ENCODE measurements around the gene SLC36A2. TPM values are rescaled to one million over a fixed set of nuclear protein-coding genes. Genes with fewer than 3 reads are reported as not detected.

SLC36A2 gene
- total RNA-seq, 1 donor from 2014 or later, result 0.16 TPM

DNA sequence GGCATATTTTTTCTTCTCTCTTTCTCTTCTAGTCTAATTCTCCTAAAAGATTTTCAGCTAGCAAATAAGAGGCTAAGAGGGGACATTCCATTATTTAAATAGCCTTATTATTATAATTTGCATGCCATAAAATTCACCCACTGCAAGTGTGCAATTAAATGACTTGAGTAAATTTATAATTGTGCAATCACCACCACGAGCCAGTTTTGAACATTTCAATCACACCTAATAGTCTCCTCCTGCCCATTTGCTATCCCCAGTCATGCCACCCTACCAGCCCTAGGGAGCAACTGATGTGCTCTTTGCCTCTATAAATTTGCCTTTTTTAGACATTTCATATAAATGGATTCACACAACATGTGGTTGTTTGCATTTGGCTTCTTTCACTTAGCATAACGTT is 12.0 kb upstream of the SLC36A2 start:
- peaks cover 27% of the 10 kb centered on the region for H3K9me3 ChIP-seq (replicated peaks)
- no peak for DNase-seq
- intact Hi-C loops (cut with micrococcal nuclease), result no loop called here
- TF ChIP-seq, protein P1, sequence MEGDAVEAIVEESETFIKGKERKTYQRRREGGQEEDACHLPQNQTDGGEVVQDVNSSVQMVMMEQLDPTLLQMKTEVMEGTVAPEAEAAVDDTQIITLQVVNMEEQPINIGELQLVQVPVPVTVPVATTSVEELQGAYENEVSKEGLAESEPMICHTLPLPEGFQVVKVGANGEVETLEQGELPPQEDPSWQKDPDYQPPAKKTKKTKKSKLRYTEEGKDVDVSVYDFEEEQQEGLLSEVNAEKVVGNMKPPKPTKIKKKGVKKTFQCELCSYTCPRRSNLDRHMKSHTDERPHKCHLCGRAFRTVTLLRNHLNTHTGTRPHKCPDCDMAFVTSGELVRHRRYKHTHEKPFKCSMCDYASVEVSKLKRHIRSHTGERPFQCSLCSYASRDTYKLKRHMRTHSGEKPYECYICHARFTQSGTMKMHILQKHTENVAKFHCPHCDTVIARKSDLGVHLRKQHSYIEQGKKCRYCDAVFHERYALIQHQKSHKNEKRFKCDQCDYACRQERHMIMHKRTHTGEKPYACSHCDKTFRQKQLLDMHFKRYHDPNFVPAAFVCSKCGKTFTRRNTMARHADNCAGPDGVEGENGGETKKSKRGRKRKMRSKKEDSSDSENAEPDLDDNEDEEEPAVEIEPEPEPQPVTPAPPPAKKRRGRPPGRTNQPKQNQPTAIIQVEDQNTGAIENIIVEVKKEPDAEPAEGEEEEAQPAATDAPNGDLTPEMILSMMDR (IDR thresholded peaks at IDR 0.05; ENCODE audit: borderline replicate concordance), result no peak
- no peaks in the 10 kb centered on the region for H3K36me3 ChIP-seq
- no peaks in the 10 kb centered on the region for H3K4me1 ChIP-seq
- H3K27ac ChIP-seq (replicated peaks), result no peak overlapping the region
- H3K27me3 ChIP-seq (ENCODE audit: low read depth), result peaks cover 5% of the 10 kb centered on the region
- no peak overlapping the region for H3K4me3 ChIP-seq

- Histone ChIP-seq H3K36me3 (no peaks in the 10 kb centered on the region), H3K27ac (replicated peaks) (no peak overlapping the region), H3K4me3 (no peak overlapping the region), H3K9me3 (replicated peaks) (peaks cover 19% of the 10 kb centered on the region), H3K4me1 (no peaks in the 10 kb centered on the region), H3K27me3 (ENCODE audit: low read depth) (peaks cover 8% of the 10 kb centered on the region)
- TF ChIP-seq, protein P1 (IDR thresholded peaks at IDR 0.05; ENCODE audit: borderline replicate concordance), result no peak
- no peak for DNase-seq
- intact Hi-C loops (cut with micrococcal nuclease), result no loop called here
Measured at GRCh38 chr5:151357792-151358191, 10.4 kb upstream of the SLC36A2 start.

DNA sequence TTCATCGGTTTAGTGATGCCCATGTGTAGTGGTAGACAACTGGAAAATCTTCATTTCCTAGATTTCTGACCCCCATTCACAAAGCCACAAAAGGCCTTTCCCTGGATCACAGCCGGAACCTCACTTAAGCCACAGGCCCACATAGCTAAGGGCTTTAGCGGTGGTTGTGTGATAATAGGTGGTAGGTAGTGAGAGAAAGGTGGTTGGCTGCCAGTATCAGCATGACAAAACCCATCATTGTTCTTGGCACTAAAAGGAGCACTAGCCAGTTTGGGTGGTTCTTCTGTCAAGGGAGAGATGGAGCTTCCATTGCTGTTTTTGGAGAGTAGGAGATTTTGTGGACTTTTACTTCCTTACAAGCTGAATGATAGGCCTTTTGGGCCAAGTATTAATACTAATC is 9.7 kb upstream of the SLC36A2 start:
- Histone ChIP-seq H3K4me1 (no peaks in the 10 kb centered on the region), H3K9me3 (replicated peaks) (peaks cover 12% of the 10 kb centered on the region), H3K27ac (replicated peaks) (no peak overlapping the region), H3K27me3 (ENCODE audit: low read depth) (peaks cover 8% of the 10 kb centered on the region), H3K36me3 (no peaks in the 10 kb centered on the region), H3K4me3 (no peak overlapping the region)
- intact Hi-C loops (cut with micrococcal nuclease), result no loop called here
- TF ChIP-seq, protein P1 (IDR thresholded peaks at IDR 0.05; ENCODE audit: borderline replicate concordance), result no peak
- DNase-seq, result no peak

DNA sequence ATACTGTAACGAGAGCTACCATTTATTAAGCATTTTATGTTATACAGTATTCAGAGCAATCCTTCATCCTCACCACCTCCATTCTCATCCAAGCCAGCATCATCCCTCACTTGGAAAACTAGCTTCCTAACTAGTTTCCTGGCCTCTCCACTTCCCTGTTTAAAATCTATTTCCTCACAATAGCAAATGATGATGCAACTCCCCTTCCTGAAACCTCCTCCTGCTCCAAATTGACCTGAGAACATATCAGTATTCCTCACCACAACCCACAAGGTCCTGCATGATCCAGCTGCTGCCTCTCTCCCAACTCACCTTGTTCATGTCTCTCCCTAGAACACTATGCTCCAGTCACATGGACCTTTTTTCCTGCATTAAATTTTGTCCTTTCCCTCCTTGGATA is 4.3 kb upstream of the SLC36A2 start:
- Histone ChIP-seq H3K4me1 (peaks cover 7% of the 10 kb centered on the region), H3K36me3 (no peaks in the 10 kb centered on the region), H3K27me3 (ENCODE audit: low read depth) (peaks cover 18% of the 10 kb centered on the region), H3K4me3 (no peak overlapping the region), H3K9me3 (replicated peaks) (no peaks in the 10 kb centered on the region), H3K27ac (replicated peaks) (no peak overlapping the region)
- intact Hi-C loops (cut with micrococcal nuclease), result no loop called here
- TF ChIP-seq, protein P1 (IDR thresholded peaks at IDR 0.05; ENCODE audit: borderline replicate concordance), result no peak
- no peak for DNase-seq

GRCh38 chr5:151348789-151349188 is 1.4 kb upstream of the SLC36A2 start:
- no peaks in the 10 kb centered on the region for H3K9me3 ChIP-seq (replicated peaks)
- peaks cover 22% of the 10 kb centered on the region for H3K4me1 ChIP-seq
- H3K36me3 ChIP-seq, result no peaks in the 10 kb centered on the region
- intact Hi-C loops (cut with micrococcal nuclease), result no loop called here
- TF ChIP-seq, protein P1 (IDR thresholded peaks at IDR 0.05; ENCODE audit: borderline replicate concordance), result no peak
- H3K27ac ChIP-seq (replicated peaks), result no peak overlapping the region
- H3K4me3 ChIP-seq, result no peak overlapping the region
- peaks cover 16% of the 10 kb centered on the region for H3K27me3 ChIP-seq (ENCODE audit: low read depth)
- no peak for DNase-seq

Measured in left ventricle myocardium inferior (tissue), 1 donor.